HepG2 (cell line): Measurements from ENCODE around the gene DST. TPM values are rescaled to one million over a fixed set of nuclear protein-coding genes. Genes with fewer than 3 reads are reported as not detected.

Experiments used
- AHDC1 ChIP-seq: sonication (generic); formaldehyde crosslinking; IDR thresholded peaks from 2 replicates; pipeline ENCODE4 v1.5.1; 2020; ENCODE audit warnings: mild to moderate bottlenecking, missing genetic modification reagents, borderline replicate concordance
- ERF ChIP-seq: IDR thresholded peaks from 2 replicates; pipeline ENCODE4 v1.6.1; 2018; ENCODE audit warnings: missing biosample characterization, missing genetic modification reagents
- FOXA1 ChIP-seq, 2 experiments: fragments of 450-650 bp in 1 of 2; sonication (generic) in 1 of 2; formaldehyde crosslinking in 1 of 2; IDR thresholded peaks; 2 replicates each; pipeline versions ENCODE4 v1.4.0 to v1.6.1; 2016 to 2020; ENCODE audit warnings: missing genetic modification reagents in 1 of 2
- HNRNPL ChIP-seq: fragments of 200-400 bp; formaldehyde crosslinking; IDR thresholded peaks from 2 replicates; pipeline ENCODE4 v1.6.1; 2017; ENCODE audit warnings: mild to moderate bottlenecking, low read depth, low read length
- ISL2 ChIP-seq: sonication (generic); formaldehyde crosslinking; IDR thresholded peaks from 2 replicates; pipeline ENCODE4 v1.5.0; 2020; ENCODE audit warnings: missing genetic modification reagents
- JUN ChIP-seq: sonication (generic); formaldehyde crosslinking; IDR thresholded peaks from 2 replicates; pipeline ENCODE4 v1.4.0; 2020; ENCODE audit warnings: mild to moderate bottlenecking, missing genetic modification reagents
- JUNB ChIP-seq: sonication (generic); formaldehyde crosslinking; IDR thresholded peaks from 2 replicates; pipeline ENCODE4 v1.8.0; 2022; ENCODE audit warnings: missing genetic modification reagents, mild to moderate bottlenecking, borderline replicate concordance
- KDM4B ChIP-seq: sonication (generic); formaldehyde crosslinking; IDR thresholded peaks from 2 replicates; pipeline ENCODE4 v1.4.0; 2020; ENCODE audit warnings: missing genetic modification reagents
- KDM6A ChIP-seq: IDR thresholded peaks from 2 replicates; pipeline ENCODE4 v1.6.1; 2016; ENCODE audit warnings: low read depth
- MIER3 ChIP-seq: IDR thresholded peaks from 2 replicates; pipeline ENCODE4 v1.6.1; 2016; ENCODE audit warnings: missing compliant biosample characterization, borderline replicate concordance
- MLX ChIP-seq: IDR thresholded peaks from 2 replicates; pipeline ENCODE4 v1.6.1; 2016
- PITX1 ChIP-seq: sonication (generic); formaldehyde crosslinking; IDR thresholded peaks from 2 replicates; pipeline ENCODE4 v1.5.1; 2020; ENCODE audit warnings: mild to moderate bottlenecking, missing genetic modification reagents
- RARA ChIP-seq: IDR thresholded peaks from 2 replicates; pipeline ENCODE4 v1.6.1; 2016; ENCODE audit warnings: missing genetic modification reagents, missing compliant biosample characterization
- SIX4 ChIP-seq: sonication (generic); formaldehyde crosslinking; IDR thresholded peaks from 2 replicates; pipeline ENCODE4 v1.4.0; 2020; ENCODE audit warnings: missing genetic modification reagents
- SKI ChIP-seq: fragments of 450-650 bp; IDR thresholded peaks from one replicate; pipeline ENCODE4 v1.6.1; 2018; ENCODE audit warnings: mild to moderate bottlenecking; ENCODE audit not compliant: partially characterized antibody
- SMARCC2 ChIP-seq: fragments of 450-650 bp; IDR thresholded peaks from 2 replicates; pipeline ENCODE4 v1.6.1; 2017; ENCODE audit warnings: antibody characterized with exemption, mild to moderate bottlenecking
- SOX6 ChIP-seq, 2 experiments: fragments of 450-650 bp in 1 of 2; sonication (generic) in 1 of 2; formaldehyde crosslinking in 1 of 2; IDR thresholded peaks; 2 replicates each; pipeline versions ENCODE4 v1.4.0 to v1.6.1; 2017 to 2020; ENCODE audit warnings: antibody characterized with exemption in 1 of 2, mild to moderate bottlenecking in 1 of 2, missing genetic modification reagents in 1 of 2
- SP5 ChIP-seq: IDR thresholded peaks from 2 replicates; pipeline ENCODE4 v1.6.1; 2016; ENCODE audit warnings: low read depth, borderline replicate concordance
- ZNF33A ChIP-seq: sonication (generic); formaldehyde crosslinking; IDR thresholded peaks from 2 replicates; pipeline ENCODE4 v1.5.1; 2020; ENCODE audit warnings: missing genetic modification reagents, mild to moderate bottlenecking, moderate library complexity, borderline replicate concordance
- polyA plus RNA-seq, 8 experiments: library from polyadenylated mRNA; depleted of rRNA in 3 of 8; stranded (reverse) in 7 of 8; unstranded in 1 of 8; fragments of >200 nt; fragmentation: Illumina TruSeq in 4 of 8; extraction: Trizol in 4 of 8; gene quantifications; 2 replicates each; pipeline versions ENCODE4 v1.2.1 to v1.2.3, GENCODE V29; 2011 to 2016; ENCODE audit warnings: low read depth in 4 of 8, missing spikeins in 1 of 8, mixed read lengths in 1 of 8; ENCODE audit not compliant: insufficient read depth in 1 of 8
- total RNA-seq, 5 experiments: library from RNA; depleted of rRNA; stranded (reverse); fragments of >200 nt; fragmentation: Illumina TruSeq; extraction: Trizol; gene quantifications; 2 replicates each; pipeline ENCODE4 v1.2.3, GENCODE V29; 2016; ENCODE audit warnings: low read depth in 1 of 5
- TF ChIP-seq, protein P1 (sequence below): sonication (generic); formaldehyde crosslinking; IDR thresholded peaks from 2 replicates; pipeline ENCODE4 v1.4.0; 2020; ENCODE audit warnings: missing genetic modification reagents, borderline replicate concordance

The DST gene
- total and polyA plus RNA-seq, 2 of the 13 experiments (the other 11 are each of a cell fraction or from before 2014, with no cell fraction given) = 64.4 to 89.0 TPM

DNA sequence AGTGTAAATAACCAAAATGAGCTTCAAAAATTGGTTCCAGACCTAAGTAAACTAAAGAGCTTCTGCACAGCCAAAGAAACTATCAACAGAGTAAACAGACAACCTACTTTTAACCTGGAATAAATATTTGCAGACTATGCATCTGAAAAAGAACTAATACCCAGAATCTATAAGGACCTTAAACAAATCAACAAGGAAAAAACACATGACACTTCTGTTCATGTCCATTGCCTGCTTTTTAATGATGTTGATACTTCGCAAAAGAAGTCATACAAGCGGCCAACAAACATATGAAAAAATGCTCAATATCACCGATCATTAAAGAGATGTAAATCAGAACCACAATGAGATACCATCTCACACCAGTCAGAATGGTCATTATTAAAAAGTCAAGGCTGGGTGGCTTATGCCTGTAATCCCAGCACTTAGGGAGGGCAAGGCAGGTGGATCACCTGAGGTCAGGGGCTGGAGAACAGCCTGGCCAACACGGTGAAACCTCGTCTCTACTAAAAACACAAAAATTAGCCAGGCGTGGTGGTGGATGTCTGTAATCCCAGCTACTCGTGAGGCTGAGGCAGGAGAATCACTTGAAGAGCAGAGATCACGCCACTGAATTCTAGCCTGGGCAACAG is 42.5 kb upstream of the DST start (continued):
- TF ChIP-seq SKI (peak; percentile 84), SOX6 (IDR thresholded peaks at IDR 0.05) (no peak), SOX6 (CRISPR knock-in tag; IDR thresholded peaks at IDR 0.05) (peak; percentile 56; the same call in 1 of the 2 replicates), JUN (CRISPR knock-in tag) (no peak), SP5 (CRISPR knock-in tag) (0 out of 2 replicates have a peak, but pooled peaks have one; percentile 40), MIER3 (CRISPR knock-in tag) (0 out of 2 replicates have a peak, but pooled peaks have one; percentile 35), HNRNPL (no peak), ISL2 (CRISPR knock-in tag) (peak; percentile 96), SIX4 (CRISPR knock-in tag) (no peak), PITX1 (CRISPR knock-in tag) (peak; percentile 44), ZNF33A (CRISPR knock-in tag) (peak; percentile 46; the same call in 1 of the 2 replicates), ERF (CRISPR knock-in tag) (peak; percentile 20; the same call in 1 of the 2 replicates), KDM6A (peak; percentile 36; the same call in 1 of the 2 replicates), MLX (CRISPR knock-in tag) (peak; percentile 57; the same call in 1 of the 2 replicates), AHDC1 (peak; percentile 85; the same call in 1 of the 2 replicates), KDM4B (CRISPR knock-in tag) (no peak), SMARCC2 (no peak), JUNB (CRISPR knock-in tag) (no peak), RARA (peak; percentile 76), FOXA1 (IDR thresholded peaks at IDR 0.05) (peak; percentile 90), FOXA1 (CRISPR knock-in tag; IDR thresholded peaks at IDR 0.05) (peak; percentile 64)
- TF ChIP-seq, protein P1, sequence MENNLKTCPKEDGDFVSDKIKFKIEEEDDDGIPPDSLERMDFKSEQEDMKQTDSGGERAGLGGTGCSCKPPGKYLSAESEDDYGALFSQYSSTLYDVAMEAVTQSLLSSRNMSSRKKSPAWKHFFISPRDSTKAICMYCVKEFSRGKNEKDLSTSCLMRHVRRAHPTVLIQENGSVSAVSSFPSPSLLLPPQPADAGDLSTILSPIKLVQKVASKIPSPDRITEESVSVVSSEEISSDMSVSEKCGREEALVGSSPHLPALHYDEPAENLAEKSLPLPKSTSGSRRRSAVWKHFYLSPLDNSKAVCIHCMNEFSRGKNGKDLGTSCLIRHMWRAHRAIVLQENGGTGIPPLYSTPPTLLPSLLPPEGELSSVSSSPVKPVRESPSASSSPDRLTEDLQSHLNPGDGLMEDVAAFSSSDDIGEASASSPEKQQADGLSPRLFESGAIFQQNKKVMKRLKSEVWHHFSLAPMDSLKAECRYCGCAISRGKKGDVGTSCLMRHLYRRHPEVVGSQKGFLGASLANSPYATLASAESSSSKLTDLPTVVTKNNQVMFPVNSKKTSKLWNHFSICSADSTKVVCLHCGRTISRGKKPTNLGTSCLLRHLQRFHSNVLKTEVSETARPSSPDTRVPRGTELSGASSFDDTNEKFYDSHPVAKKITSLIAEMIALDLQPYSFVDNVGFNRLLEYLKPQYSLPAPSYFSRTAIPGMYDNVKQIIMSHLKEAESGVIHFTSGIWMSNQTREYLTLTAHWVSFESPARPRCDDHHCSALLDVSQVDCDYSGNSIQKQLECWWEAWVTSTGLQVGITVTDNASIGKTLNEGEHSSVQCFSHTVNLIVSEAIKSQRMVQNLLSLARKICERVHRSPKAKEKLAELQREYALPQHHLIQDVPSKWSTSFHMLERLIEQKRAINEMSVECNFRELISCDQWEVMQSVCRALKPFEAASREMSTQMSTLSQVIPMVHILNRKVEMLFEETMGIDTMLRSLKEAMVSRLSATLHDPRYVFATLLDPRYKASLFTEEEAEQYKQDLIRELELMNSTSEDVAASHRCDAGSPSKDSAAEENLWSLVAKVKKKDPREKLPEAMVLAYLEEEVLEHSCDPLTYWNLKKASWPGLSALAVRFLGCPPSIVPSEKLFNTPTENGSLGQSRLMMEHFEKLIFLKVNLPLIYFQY = 0 out of 2 replicates have a peak, but pooled peaks have one; percentile 20
